ENCODE measurements around the gene RNF6. TPM values are rescaled to one million over a fixed set of nuclear protein-coding genes. Genes with fewer than 3 reads are reported as not detected.

RNF6 gene
- polyA plus RNA-seq, 1 donor from 2014 or later, result 15.8 TPM

- Histone ChIP-seq H4K20me1 (ENCODE audit: insufficient read depth) (no peaks in the 10 kb centered on the region), H3K9me3 (ENCODE audit: low read length) (no peaks in the 10 kb centered on the region), H3K27ac (ENCODE audit: low read length) (no peak overlapping the region), H2AFZ (ENCODE audit: low read depth, low read length) (no peak overlapping the region), H3F3A (ENCODE audit: insufficient read depth, low read length, poor library complexity, severe bottlenecking) (no peaks in the 10 kb centered on the region), H3K9ac (ENCODE audit: low read length) (no peak overlapping the region), H3K27me3 (ENCODE audit: insufficient read depth, low read depth, low read length) (no peaks in the 10 kb centered on the region), H3K4me3 (ENCODE audit: low read length) (no peak overlapping the region), H3K36me3 (ENCODE audit: insufficient read depth, low read length) (no peaks in the 10 kb centered on the region), H3K79me2 (replicated peaks; ENCODE audit: insufficient read depth, low read length) (no peaks in the 10 kb centered on the region), H3K9me2 (ENCODE audit: insufficient read depth, low read length) (no peaks in the 10 kb centered on the region), H3K4me2 (ENCODE audit: low read length) (no peak overlapping the region)
- TF ChIP-seq REST (IDR thresholded peaks at IDR 0.05; ENCODE audit: borderline replicate concordance) (no peak), RAD21 (conservative IDR thresholded peaks at IDR 0.05) (no peak), EP300 (conservative IDR thresholded peaks at IDR 0.05; ENCODE audit: poor library complexity, severe bottlenecking) (no peak), CTCF (IDR thresholded peaks at IDR 0.05; ENCODE audit: poor library complexity, severe bottlenecking) (no peak), POLR2AphosphoS5 (IDR thresholded peaks at IDR 0.05) (no peak), SMC3 (conservative IDR thresholded peaks at IDR 0.05; ENCODE audit: poor library complexity) (no peak), EZH2 (IDR thresholded peaks at IDR 0.05; ENCODE audit: borderline replicate concordance, insufficient read depth, low read length, poor library complexity, severe bottlenecking) (no peak)
Measured at GRCh38 chr13:26179344-26179743, 42.8 kb downstream of the RNF6 start.

- Histone ChIP-seq H3K4me2 (ENCODE audit: low read length) (no peak overlapping the region), H3K9ac (ENCODE audit: low read length) (no peak overlapping the region), H3K9me3 (ENCODE audit: low read length) (no peaks in the 10 kb centered on the region), H3K9me2 (ENCODE audit: insufficient read depth, low read length) (no peaks in the 10 kb centered on the region), H2AFZ (ENCODE audit: low read depth, low read length) (no peak overlapping the region), H3K4me3 (ENCODE audit: low read length) (no peak overlapping the region), H4K20me1 (ENCODE audit: insufficient read depth) (no peaks in the 10 kb centered on the region), H3K79me2 (replicated peaks; ENCODE audit: insufficient read depth, low read length) (no peaks in the 10 kb centered on the region), H3K27me3 (ENCODE audit: insufficient read depth, low read depth, low read length) (no peaks in the 10 kb centered on the region), H3K36me3 (ENCODE audit: insufficient read depth, low read length) (no peaks in the 10 kb centered on the region), H3F3A (ENCODE audit: insufficient read depth, low read length, poor library complexity, severe bottlenecking) (no peaks in the 10 kb centered on the region), H3K27ac (ENCODE audit: low read length) (no peak overlapping the region)
- TF ChIP-seq POLR2AphosphoS5 (IDR thresholded peaks at IDR 0.05) (no peak), TAF1 (IDR thresholded peaks at IDR 0.05; ENCODE audit: low read depth) (no peak), CTCF (IDR thresholded peaks at IDR 0.05; ENCODE audit: poor library complexity, severe bottlenecking) (no peak), MXI1 (conservative IDR thresholded peaks at IDR 0.05; ENCODE audit: poor library complexity, severe bottlenecking) (no peak), EP300 (conservative IDR thresholded peaks at IDR 0.05; ENCODE audit: poor library complexity, severe bottlenecking) (no peak), REST (IDR thresholded peaks at IDR 0.05; ENCODE audit: borderline replicate concordance) (no peak), SMC3 (conservative IDR thresholded peaks at IDR 0.05; ENCODE audit: poor library complexity) (no peak), RAD21 (conservative IDR thresholded peaks at IDR 0.05) (no peak), EZH2 (IDR thresholded peaks at IDR 0.05; ENCODE audit: borderline replicate concordance, insufficient read depth, low read length, poor library complexity, severe bottlenecking) (no peak)
Measured at GRCh38 chr13:26168835-26169234, 53.3 kb downstream of the RNF6 start.

Data from neural cell (in vitro differentiated cells).